MM.1S (cell line): ENCODE results near the gene DCLRE1A.

ENCODE experiments used
- EZH2 ChIP-seq: fragments of 300-600 bp; sonication (generic); optimal IDR thresholded peaks from 2 replicates; pipeline ENCODE3; 2017; ENCODE audit warnings: low read depth, mild to moderate bottlenecking, antibody characterized with exemption, low read length, mixed read lengths
- EZH2phosphoT487 ChIP-seq: fragments of 300-600 bp; sonication (generic); IDR thresholded peaks from 2 replicates; pipeline ENCODE4 v1.6.1; 2018; ENCODE audit warnings: antibody characterized with exemption, low read length
- TF ChIP-seq, protein P1 (sequence below): fragments of 300-600 bp; sonication (generic); IDR thresholded peaks from 2 replicates; pipeline ENCODE4 v1.5.1; 2016; ENCODE audit warnings: antibody characterized with exemption, low read length, mixed read lengths

DNA sequence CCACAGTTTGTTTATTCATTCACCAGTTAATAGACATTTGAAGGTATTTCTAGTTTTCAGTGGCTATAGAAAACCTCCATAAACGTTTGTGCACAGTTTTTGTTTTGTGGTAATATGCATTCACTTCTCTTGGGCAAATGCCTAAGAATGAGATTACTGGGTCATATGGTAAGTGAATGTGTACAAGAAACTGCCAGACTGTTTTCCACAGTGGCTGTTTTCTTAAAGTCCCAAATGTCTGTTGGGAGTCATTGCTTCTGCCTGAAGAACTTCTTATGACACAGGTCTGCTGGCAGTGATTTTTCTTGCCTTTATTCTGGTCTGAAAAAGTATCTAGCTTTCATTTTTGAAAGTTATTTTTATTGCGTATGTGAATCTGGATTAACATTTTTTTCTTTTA lies 36.0 kb upstream of the DCLRE1A start:
- TF ChIP-seq, protein P1, sequence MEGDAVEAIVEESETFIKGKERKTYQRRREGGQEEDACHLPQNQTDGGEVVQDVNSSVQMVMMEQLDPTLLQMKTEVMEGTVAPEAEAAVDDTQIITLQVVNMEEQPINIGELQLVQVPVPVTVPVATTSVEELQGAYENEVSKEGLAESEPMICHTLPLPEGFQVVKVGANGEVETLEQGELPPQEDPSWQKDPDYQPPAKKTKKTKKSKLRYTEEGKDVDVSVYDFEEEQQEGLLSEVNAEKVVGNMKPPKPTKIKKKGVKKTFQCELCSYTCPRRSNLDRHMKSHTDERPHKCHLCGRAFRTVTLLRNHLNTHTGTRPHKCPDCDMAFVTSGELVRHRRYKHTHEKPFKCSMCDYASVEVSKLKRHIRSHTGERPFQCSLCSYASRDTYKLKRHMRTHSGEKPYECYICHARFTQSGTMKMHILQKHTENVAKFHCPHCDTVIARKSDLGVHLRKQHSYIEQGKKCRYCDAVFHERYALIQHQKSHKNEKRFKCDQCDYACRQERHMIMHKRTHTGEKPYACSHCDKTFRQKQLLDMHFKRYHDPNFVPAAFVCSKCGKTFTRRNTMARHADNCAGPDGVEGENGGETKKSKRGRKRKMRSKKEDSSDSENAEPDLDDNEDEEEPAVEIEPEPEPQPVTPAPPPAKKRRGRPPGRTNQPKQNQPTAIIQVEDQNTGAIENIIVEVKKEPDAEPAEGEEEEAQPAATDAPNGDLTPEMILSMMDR: no peak
- TF ChIP-seq EZH2 (no peak), EZH2phosphoT487 (no peak)
